Uterus (tissue), 4 donors: Measurements from ENCODE around the gene PLA2G6. TPM values are rescaled to one million over a fixed set of nuclear protein-coding genes. Genes with fewer than 3 reads are reported as not detected.

Experiments
- DNase-seq, 2 donors: peaks; one replicate each; pipeline ENCODE4 v3.0.0-alpha.2; 2019 to 2020
- H3K27ac ChIP-seq, 2 donors: fragments of 200-600 bp; sonication (generic); 1 replicate in 1 of 2; 2 replicates in 1 of 2; pipeline ENCODE4 v1.5.1; 2016 to 2018
- H3K27me3 ChIP-seq, 2 donors: fragments of 200-600 bp; sonication (generic); one replicate each; pipeline ENCODE4 v1.5.1; 2018 to 2019; ENCODE audit warnings: control low read depth in 1 of 2
- H3K36me3 ChIP-seq, 2 donors: fragments of 200-600 bp; sonication (generic); one replicate each; pipeline ENCODE4 v1.5.1; 2019; ENCODE audit warnings: control low read depth in 1 of 2
- H3K4me1 ChIP-seq, 2 donors: fragments of 200-600 bp; sonication (generic); one replicate each; pipeline ENCODE4 v1.5.1; 2018 to 2019; ENCODE audit warnings: control low read depth in 1 of 2
- H3K4me3 ChIP-seq, 2 donors: fragments of 200-600 bp; sonication (generic); 1 replicate in 1 of 2; 2 replicates in 1 of 2; pipeline ENCODE4 v1.5.1; 2018 to 2019; ENCODE audit warnings: mild to moderate bottlenecking in 1 of 2
- H3K9me3 ChIP-seq, 2 donors: fragments of 200-600 bp; sonication (generic); one replicate each; pipeline ENCODE4 v1.5.1; 2019; ENCODE audit warnings: control low read depth in 1 of 2
- POLR2A ChIP-seq, 2 donors: fragments of 450-650 bp; IDR thresholded peaks; one replicate each; pipeline ENCODE4 v1.6.1; 2016; ENCODE audit warnings: antibody characterized with exemption in 2 of 2, mild to moderate bottlenecking in 1 of 2, moderate library complexity in 1 of 2
- intact Hi-C: fragments of 100-400 bp; cut with DNase I; formaldehyde crosslinking; loops from one replicate; pipeline ENCODE4 v1.15.1; 2023; ENCODE audit warnings: low total_unique reads
- total RNA-seq, 4 donors: library from RNA; depleted of rRNA in 3 of 4; stranded (reverse); fragments of >200 nt in 3 of 4; gene quantifications; one replicate each; pipeline versions ENCODE4 v1.1.0 to v1.2.4, GENCODE V29; 2014 to 2023
- TF ChIP-seq, protein P1 (sequence below), 4 experiments: fragments of 200-600 bp in 2 of 4; fragments of 450-650 bp in 2 of 4; sonication (generic) in 2 of 4; IDR thresholded peaks; one replicate each; pipeline ENCODE4 v1.5.1; 2016 to 2019; ENCODE audit warnings: antibody characterized with exemption in 4 of 4, mild to moderate bottlenecking in 2 of 4, moderate library complexity in 1 of 4
- donor health status: DM: yes; HTN: yes; CAD: no.

The PLA2G6 gene
- total RNA-seq, 4 donors from 2014 or later: 8.7 to 50.9 (median 34.5) TPM

DNA sequence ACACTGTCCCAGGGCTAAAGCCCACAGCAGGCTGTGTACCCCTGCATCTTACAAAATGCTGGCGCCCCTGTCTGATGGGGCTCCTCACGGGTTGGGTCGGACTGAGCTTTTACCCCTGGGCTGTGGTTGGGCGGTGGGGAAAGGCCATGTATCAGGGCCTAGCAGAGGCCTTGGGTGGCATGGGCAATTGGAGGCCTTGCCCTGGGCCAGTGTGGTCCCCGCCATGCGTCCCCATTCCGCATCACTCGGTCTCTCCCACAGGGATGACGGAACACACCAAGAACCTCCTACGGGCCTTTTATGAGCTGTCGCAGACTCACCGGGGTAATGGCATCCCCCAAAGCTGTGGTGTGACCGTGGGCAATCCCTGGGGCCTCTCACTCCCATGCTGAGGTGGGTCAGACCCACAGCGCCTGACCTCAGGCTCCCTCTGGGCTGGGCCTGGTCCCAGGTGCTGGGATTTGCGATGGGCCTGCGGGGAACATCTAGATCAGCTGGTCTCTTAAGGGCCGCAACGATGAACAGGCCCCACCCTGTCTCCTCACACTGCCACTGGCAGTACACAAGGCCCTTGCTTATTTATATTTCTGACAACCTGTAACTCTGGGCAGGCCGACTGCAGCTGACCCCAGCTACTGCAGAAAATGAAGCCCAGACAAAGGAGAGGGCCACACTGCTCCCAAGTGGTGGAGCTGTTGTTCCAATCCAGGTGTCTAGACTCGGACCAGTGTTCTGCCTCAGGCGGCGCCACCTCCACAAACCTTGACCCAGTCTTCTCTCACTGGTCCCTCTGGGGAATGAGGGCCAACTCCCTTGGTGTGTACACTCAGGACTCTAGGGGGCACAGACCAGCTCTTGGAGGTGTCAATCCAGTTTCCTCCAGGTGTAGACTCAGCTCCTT lies 110.0 kb downstream of the PLA2G6 start:
- Histone ChIP-seq H3K27me3 (no peaks in the 10 kb centered on the region), H3K4me3 (no peak overlapping the region), H3K4me1 (no peaks in the 10 kb centered on the region), H3K36me3 (no peaks in the 10 kb centered on the region), H3K27ac (no peak overlapping the region), H3K9me3 (no peaks in the 10 kb centered on the region)
- intact Hi-C loops: no loop called here
- DNase-seq: no peak
- TF ChIP-seq POLR2A (IDR thresholded peaks at IDR 0.05): no peak
- TF ChIP-seq, protein P1, sequence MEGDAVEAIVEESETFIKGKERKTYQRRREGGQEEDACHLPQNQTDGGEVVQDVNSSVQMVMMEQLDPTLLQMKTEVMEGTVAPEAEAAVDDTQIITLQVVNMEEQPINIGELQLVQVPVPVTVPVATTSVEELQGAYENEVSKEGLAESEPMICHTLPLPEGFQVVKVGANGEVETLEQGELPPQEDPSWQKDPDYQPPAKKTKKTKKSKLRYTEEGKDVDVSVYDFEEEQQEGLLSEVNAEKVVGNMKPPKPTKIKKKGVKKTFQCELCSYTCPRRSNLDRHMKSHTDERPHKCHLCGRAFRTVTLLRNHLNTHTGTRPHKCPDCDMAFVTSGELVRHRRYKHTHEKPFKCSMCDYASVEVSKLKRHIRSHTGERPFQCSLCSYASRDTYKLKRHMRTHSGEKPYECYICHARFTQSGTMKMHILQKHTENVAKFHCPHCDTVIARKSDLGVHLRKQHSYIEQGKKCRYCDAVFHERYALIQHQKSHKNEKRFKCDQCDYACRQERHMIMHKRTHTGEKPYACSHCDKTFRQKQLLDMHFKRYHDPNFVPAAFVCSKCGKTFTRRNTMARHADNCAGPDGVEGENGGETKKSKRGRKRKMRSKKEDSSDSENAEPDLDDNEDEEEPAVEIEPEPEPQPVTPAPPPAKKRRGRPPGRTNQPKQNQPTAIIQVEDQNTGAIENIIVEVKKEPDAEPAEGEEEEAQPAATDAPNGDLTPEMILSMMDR (IDR thresholded peaks at IDR 0.05): no peak

- intact Hi-C loops: no loop called here
- Histone ChIP-seq H3K4me1 (no peaks in the 10 kb centered on the region), H3K36me3 (no peaks in the 10 kb centered on the region)
Measured at GRCh38 chr22:38070250-38070921, 111.2 kb downstream of the PLA2G6 start.

DNA sequence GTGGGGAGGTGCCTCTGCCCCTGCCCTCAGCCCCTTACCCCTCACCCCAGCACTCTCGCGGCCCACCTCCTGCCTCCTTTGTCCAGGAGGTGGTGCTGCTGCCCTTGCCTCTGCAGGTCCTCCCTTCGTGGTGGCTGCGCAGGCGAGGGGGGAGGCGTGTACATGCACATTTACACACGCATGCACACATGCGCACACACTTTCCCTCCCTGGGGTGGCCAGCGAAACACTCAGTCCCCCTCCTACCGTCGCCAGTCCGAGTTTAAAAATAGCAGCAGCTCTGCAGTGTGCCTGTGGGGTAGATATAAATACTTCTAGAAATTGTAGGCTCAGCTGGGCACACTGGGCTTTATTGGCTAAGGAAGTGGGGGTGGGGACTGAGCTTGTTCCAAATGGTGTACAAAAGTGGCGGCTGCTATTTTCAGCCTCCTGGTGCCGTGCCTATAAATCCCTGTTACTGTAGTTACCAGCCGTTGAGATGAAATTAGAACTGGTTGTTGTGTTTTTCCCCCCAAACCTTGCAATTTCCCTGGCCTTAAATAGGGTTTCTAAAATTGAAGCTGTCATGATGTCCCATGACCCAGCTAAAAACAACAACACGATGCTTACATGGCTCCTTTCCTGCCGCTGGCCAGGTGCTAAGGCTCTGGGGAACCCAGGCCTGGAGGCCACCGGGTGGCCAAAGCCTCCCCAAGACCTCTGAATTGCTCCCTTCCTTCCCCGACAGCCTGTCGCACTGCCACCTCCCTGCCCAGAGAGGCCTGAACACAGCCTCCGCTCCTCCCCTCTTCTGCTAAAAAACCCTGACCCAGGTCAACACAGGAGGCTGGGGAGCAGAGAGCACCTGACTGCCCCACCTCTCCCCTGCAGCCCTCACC lies 112.0 kb downstream of the PLA2G6 start:
- Histone ChIP-seq H3K27me3 (no peaks in the 10 kb centered on the region), H3K9me3 (no peaks in the 10 kb centered on the region), H3K4me3 (no peak overlapping the region), H3K4me1 (no peaks in the 10 kb centered on the region), H3K27ac (peak overlapping the region; percentile 66 to 83), H3K36me3 (no peaks in the 10 kb centered on the region)
- peak; percentile 71 to 74 for DNase-seq
- intact Hi-C loops: loop anchor here (10.0 kb wide), 1 partner anchor 505 kb away; the partner anchor contains the start of gene DMC1
- TF ChIP-seq, protein P1 (IDR thresholded peaks at IDR 0.05): peak; percentile 55 to 68 (median 64)
- TF ChIP-seq POLR2A (IDR thresholded peaks at IDR 0.05): no peak

More at GRCh38 chr22:38070250-38070921, 111.2 kb downstream of the PLA2G6 start:
- H3K27ac ChIP-seq: peak overlapping the region; percentile 66 to 83
- no peak for TF ChIP-seq POLR2A (IDR thresholded peaks at IDR 0.05)
- TF ChIP-seq, protein P1 (IDR thresholded peaks at IDR 0.05): no peak
- H3K4me3 ChIP-seq: no peak overlapping the region
- no peak for DNase-seq
- no peaks in the 10 kb centered on the region for H3K9me3 ChIP-seq
- H3K27me3 ChIP-seq: no peaks in the 10 kb centered on the region

- H3K4me3 ChIP-seq: no peak overlapping the region
- H3K36me3 ChIP-seq: no peaks in the 10 kb centered on the region
Measured at GRCh38 chr22:38068641-38069371, 112.8 kb downstream of the PLA2G6 start.

More at GRCh38 chr22:38068641-38069371, 112.8 kb downstream of the PLA2G6 start:
- no peaks in the 10 kb centered on the region for H3K27me3 ChIP-seq
- intact Hi-C loops: loop anchor here (10.0 kb wide), 1 partner anchor 506 kb away; the partner anchor contains the start of gene DMC1
- DNase-seq: no peak
- H3K9me3 ChIP-seq: no peaks in the 10 kb centered on the region
- no peaks in the 10 kb centered on the region for H3K4me1 ChIP-seq
- H3K27ac ChIP-seq: peak overlapping the region; percentile 66 to 83
- TF ChIP-seq POLR2A (IDR thresholded peaks at IDR 0.05): no peak
- TF ChIP-seq, protein P1 (IDR thresholded peaks at IDR 0.05): no peak
